ENCODE measurements around the gene DENND1B. TPM values are rescaled to one million over a fixed set of nuclear protein-coding genes. Genes with fewer than 3 reads are reported as not detected.

Gene DENND1B
- total and polyA plus RNA-seq, 9 of the 15 experiments (the other 6 are each of a cell fraction or from before 2014, with no cell fraction given): 2.1 to 12.1 (median 7.5) TPM

- TF ChIP-seq SMC3 (conservative IDR thresholded peaks at IDR 0.05; ENCODE audit: insufficient read depth, low read depth, low read length) (no peak), RCOR1 (IDR thresholded peaks at IDR 0.05; ENCODE audit: borderline replicate concordance in 1 of 2, low read depth in 2 of 2, low read length in 2 of 2) (peak; percentile 5 to 51; a peak in 2 of 4 replicates), GMEB1 (CRISPR knock-in tag; IDR thresholded peaks at IDR 0.05) (no peak), MITF (IDR thresholded peaks at IDR 0.05) (no peak), PRPF4 (IDR thresholded peaks at IDR 0.05; ENCODE audit: insufficient read depth, low read depth, low read length, poor library complexity, severe bottlenecking) (no peak), HCFC1 (IDR thresholded peaks at IDR 0.05; ENCODE audit: low read depth, low read length) (no peak; the same call in 1 of the 2 replicates), ZNF586 (CRISPR knock-in tag; conservative IDR thresholded peaks at IDR 0.05) (no peak), ZNF766 (CRISPR knock-in tag; conservative IDR thresholded peaks at IDR 0.05) (no peak), NFIC (IDR thresholded peaks at IDR 0.05) (no peak; the same call in 1 of the 2 replicates), ZNF133 (CRISPR knock-in tag; IDR thresholded peaks at IDR 0.05) (no peak), ELK1 (CRISPR knock-in tag; IDR thresholded peaks at IDR 0.05) (no peak), SAFB2 (IDR thresholded peaks at IDR 0.05; ENCODE audit: borderline replicate concordance, low read depth, low read length, severe bottlenecking) (no peak), HIVEP1 (CRISPR knock-in tag; IDR thresholded peaks at IDR 0.05) (0 out of 2 replicates have a peak, but pooled peaks have one; percentile 5), BMI1 (IDR thresholded peaks at IDR 0.05; ENCODE audit: low read length) (no peak), ZNF24 (IDR thresholded peaks at IDR 0.05) (0 out of 2 replicates have a peak, but pooled peaks have one; percentile 1), MCM3 (IDR thresholded peaks at IDR 0.05) (no peak), POLR2A (conservative IDR thresholded peaks at IDR 0.05) (peak; percentile 66)
Observed at GRCh38 chr1:197775282-197776262, at the start of gene DENND1B (continued).
